Naive thymus-derived CD8-positive, alpha-beta T cell (primary cell): ENCODE data around the gene MIA2. TPM values are rescaled to one million over a fixed set of nuclear protein-coding genes. Genes with fewer than 3 reads are reported as not detected.
A peak's percentile ranks its signal among the peaks of the same experiment; 100 is the strongest.

ENCODE experiments used
- ATAC-seq, 2 donors: fragments of 150-1000 bp; cut with Tn5 transposase in 1 of 2; sonication (Bioruptor Pico), chemical (Tn5 transposase) in 1 of 2; 1 replicate in 1 of 2; 2 replicates in 1 of 2; pipeline ENCODE4 v1.10.0; 2021; ENCODE audit warnings: mild to moderate bottlenecking in 2 of 2, moderate library complexity in 2 of 2
- POLR2A ChIA-PET: fragments of 350-600 bp; sonication (Branson Sonifier 250); formaldehyde crosslinking; loops from one replicate; lab custom pipeline; 2021; ENCODE audit warnings: antibody characterized with exemption; lab: Charles Lee
- DNase-seq, 10 donors: peaks; one replicate each; pipeline versions ENCODE4 v3.0.0 to v3.0.0-alpha.2; 2020 to 2022
- H3K27ac Mint-ChIP-seq, 10 donors: one replicate each; pipeline ENCODE4 v1.8.0; 2020 to 2022; ENCODE audit warnings: mild to moderate bottlenecking in 10 of 10, mixed read lengths in 10 of 10, moderate library complexity in 4 of 10, inconsistent platforms in 1 of 10
- H3K27me3 Mint-ChIP-seq, 5 donors: one replicate each; pipeline ENCODE4 v1.8.0; 2021 to 2022; ENCODE audit warnings: mixed read lengths in 5 of 5
- H3K36me3 Mint-ChIP-seq, 3 donors: one replicate each; pipeline ENCODE4 v1.8.0; 2020 to 2022; ENCODE audit warnings: mixed read lengths in 3 of 3, mild to moderate bottlenecking in 2 of 3, inconsistent platforms in 1 of 3
- H3K4me1 Mint-ChIP-seq, 4 donors: one replicate each; pipeline ENCODE4 v1.8.0; 2021 to 2022; ENCODE audit warnings: mixed read lengths in 4 of 4
- H3K4me3 Mint-ChIP-seq, 10 donors: one replicate each; pipeline ENCODE4 v1.8.0; 2020 to 2022; ENCODE audit warnings: mild to moderate bottlenecking in 10 of 10, mixed read lengths in 10 of 10, moderate library complexity in 6 of 10, inconsistent platforms in 1 of 10
- H3K9me3 Mint-ChIP-seq, 9 donors: one replicate each; pipeline ENCODE4 v1.8.0; 2020 to 2022; ENCODE audit warnings: mixed read lengths in 9 of 9, mild to moderate bottlenecking in 3 of 9, inconsistent platforms in 1 of 9, moderate library complexity in 1 of 9
- polyA plus RNA-seq, 3 donors: library from polyadenylated mRNA; unstranded; fragments of 300-500 nt; fragmentation: Illumina TruSeq; gene quantifications; one replicate each; pipeline ENCODE4 v1.2.3, GENCODE V29; 2021
- total RNA-seq, 8 experiments: library from RNA in 2 of 8; stranded (reverse) in 2 of 8; gene quantifications; one replicate each; pipeline ENCODE4 v1.2.3 and lab custom pipeline; 2021 to 2026

Gene MIA2
- total and polyA plus RNA-seq, 5 experiments from 2014 or later: 21.5 to 26.1 (median 23.1) TPM

GRCh38 chr14:39423793-39424192 lies 190.1 kb downstream of the MIA2 start:
- POLR2A ChIA-PET: interaction anchor here (2.3 kb wide), 1 partner anchor 8 kb away, joined by 13 read pairs; the partner anchor contains the start of gene FBXO33
- Mint-ChIP-seq H3K27me3 (no peaks in the 10 kb centered on the region), H3K4me3 (peak overlapping the region in 3 of 10 donors; percentile 4 to 38 (median 8))

GRCh38 chr14:39425947-39426346 lies 192.2 kb downstream of the MIA2 start:
- Mint-ChIP-seq H3K27me3 (no peaks in the 10 kb centered on the region), H3K4me3 (peak overlapping the region in 5 of 10 donors; percentile 53 to 64 (median 62)), H3K4me1 (peaks cover 43 to 90% (median 86%) of the 10 kb centered on the region in 4 donors), H3K27ac (peak overlapping the region in 1 of 10 donors; percentile 65), H3K9me3 (no peaks in the 10 kb centered on the region), H3K36me3 (peaks cover 4 to 17% (median 10%) of the 10 kb centered on the region in 3 donors)
- ATAC-seq (no peak), DNase-seq (no peak)
- POLR2A ChIA-PET: no interaction called here

More at GRCh38 chr14:39423793-39424192, 190.1 kb downstream of the MIA2 start:
- no peak overlapping the region for H3K27ac Mint-ChIP-seq
- peaks cover 0 to 4% (median 1%) of the 10 kb centered on the region in 9 donors for H3K9me3 Mint-ChIP-seq
- ATAC-seq: no peak
- no peak for DNase-seq
- H3K4me1 Mint-ChIP-seq: peaks cover 33 to 88% (median 74%) of the 10 kb centered on the region in 4 donors
- H3K36me3 Mint-ChIP-seq: peaks cover 4 to 33% (median 28%) of the 10 kb centered on the region in 3 donors

GRCh38 chr14:39426605-39427004 lies 192.9 kb downstream of the MIA2 start:
- Mint-ChIP-seq H3K27me3 (no peaks in the 10 kb centered on the region), H3K27ac (peak overlapping the region in 5 of 10 donors; percentile 0 to 79 (median 47)), H3K4me3 (peak overlapping the region in 9 of 10 donors; percentile 2 to 64 (median 61)), H3K9me3 (no peaks in the 10 kb centered on the region), H3K4me1 (peaks cover 40 to 88% (median 83%) of the 10 kb centered on the region in 4 donors), H3K36me3 (peaks cover 4 to 13% (median 5%) of the 10 kb centered on the region in 3 donors)
- ATAC-seq (peak in 1 of 2 donors; percentile 17), DNase-seq (peak in 2 of 10 donors; percentile 22 to 25)
- POLR2A ChIA-PET: no interaction called here

GRCh38 chr14:39428118-39428517 lies 194.4 kb downstream of the MIA2 start:
- ATAC-seq (no peak), DNase-seq (no peak)
- no peaks in the 10 kb centered on the region for H3K27me3 Mint-ChIP-seq
- no peaks in the 10 kb centered on the region for H3K9me3 Mint-ChIP-seq
- POLR2A ChIA-PET: no interaction called here
- H3K4me1 Mint-ChIP-seq: peaks cover 35 to 78% (median 72%) of the 10 kb centered on the region in 4 donors
- peak overlapping the region in 5 of 10 donors; percentile 24 to 41 (median 26) for H3K27ac Mint-ChIP-seq
- peaks cover 0 to 8% (median 0%) of the 10 kb centered on the region in 3 donors for H3K36me3 Mint-ChIP-seq
- peak overlapping the region; percentile 4 to 99 (median 72) for H3K4me3 Mint-ChIP-seq

- no peak for DNase-seq
- POLR2A ChIA-PET: interaction anchor here (1.3 to 4.9 kb wide), 11 partner anchors 8 to 328 kb away, joined by 3 to 71 read pairs (median 13); partner anchors contain the start of genes GEMIN2, PNN, SEC23A and TRAPPC6B
- peaks cover 32 to 61% (median 54%) of the 10 kb centered on the region in 4 donors for H3K4me1 Mint-ChIP-seq
- peaks cover 0 to 8% (median 0%) of the 10 kb centered on the region in 3 donors for H3K36me3 Mint-ChIP-seq
- no peaks in the 10 kb centered on the region for H3K9me3 Mint-ChIP-seq
- no peaks in the 10 kb centered on the region for H3K27me3 Mint-ChIP-seq
- H3K27ac Mint-ChIP-seq: peak overlapping the region; percentile 92 to 100 (median 97)
- peak overlapping the region; percentile 88 to 100 (median 98) for H3K4me3 Mint-ChIP-seq
- no peak for ATAC-seq
Observed at GRCh38 chr14:39430762-39431415, 197.2 kb downstream of the MIA2 start.

GRCh38 chr14:39431416-39432178 lies 197.9 kb downstream of the MIA2 start:
- Mint-ChIP-seq H3K4me1 (peaks cover 27 to 56% (median 47%) of the 10 kb centered on the region in 4 donors), H3K9me3 (no peaks in the 10 kb centered on the region), H3K27me3 (no peaks in the 10 kb centered on the region), H3K27ac (peak overlapping the region; percentile 100), H3K4me3 (peak overlapping the region; percentile 88 to 100 (median 99)), H3K36me3 (peaks cover 0 to 4% (median 0%) of the 10 kb centered on the region in 3 donors)
- DNase-seq (peak; percentile 32 to 76 (median 47)), ATAC-seq (peak; percentile 5 to 12)
- POLR2A ChIA-PET: interaction anchor here (0.5 to 4.9 kb wide), 19 partner anchors 9 to 1551 kb away, joined by 3 to 71 read pairs (median 5); partner anchors contain the start of genes GEMIN2, PNN, SEC23A and TRAPPC6B

GRCh38 chr14:39432179-39432618 lies 198.5 kb downstream of the MIA2 start, which contains the start of gene FBXO33:
FBXO33 (minus strand) TSS chr14:39432433; CDS start chr14:39432162, 271 bp downstream.
- Mint-ChIP-seq H3K36me3 (peaks cover 0 to 4% (median 0%) of the 10 kb centered on the region in 3 donors), H3K4me1 (peaks cover 21 to 50% (median 41%) of the 10 kb centered on the region in 4 donors)
- POLR2A ChIA-PET: interaction anchor here (0.5 to 4.9 kb wide), 20 partner anchors 9 to 1552 kb away, joined by 3 to 71 read pairs (median 5); partner anchors contain the start of genes GEMIN2, PNN, SEC23A and TRAPPC6B

GRCh38 chr14:39432619-39433451 lies 199.1 kb downstream of the MIA2 start:
- peak; percentile 48 to 62 for ATAC-seq
- Mint-ChIP-seq H3K4me3 (peak overlapping the region; percentile 83 to 100 (median 99)), H3K27me3 (no peaks in the 10 kb centered on the region), H3K4me1 (peaks cover 21 to 45% (median 39%) of the 10 kb centered on the region in 4 donors), H3K27ac (peak overlapping the region; percentile 94 to 100 (median 100)), H3K36me3 (peaks cover 0 to 4% (median 2%) of the 10 kb centered on the region in 3 donors), H3K9me3 (no peaks in the 10 kb centered on the region)
- POLR2A ChIA-PET: interaction anchor here (0.6 to 4.9 kb wide), 19 partner anchors 10 to 1356 kb away, joined by 3 to 71 read pairs (median 5); partner anchors contain the start of genes GEMIN2, PNN, SEC23A and TRAPPC6B
- DNase-seq: peak in 6 of 10 donors; percentile 64 to 84 (median 69)

More at GRCh38 chr14:39432179-39432618, 198.5 kb downstream of the MIA2 start, which contains the start of gene FBXO33:
- DNase-seq: peak; percentile 92 to 99 (median 98)
- Mint-ChIP-seq H3K27me3 (no peaks in the 10 kb centered on the region), H3K27ac (peak within 1 kb of the TSS; percentile 100), H3K9me3 (no peaks in the 10 kb centered on the region), H3K4me3 (peak within 1 kb of the TSS; percentile 88 to 100 (median 99))
- peak; percentile 81 to 84 for ATAC-seq

- no peak for DNase-seq
- H3K27ac Mint-ChIP-seq: peak overlapping the region; percentile 94 to 100 (median 100)
Observed at GRCh38 chr14:39433452-39433813, 199.7 kb downstream of the MIA2 start.

GRCh38 chr14:39434401-39434800 lies 200.7 kb downstream of the MIA2 start:
- no peak for ATAC-seq
- Mint-ChIP-seq H3K4me1 (peaks cover 14 to 29% (median 26%) of the 10 kb centered on the region in 4 donors), H3K27me3 (no peaks in the 10 kb centered on the region), H3K36me3 (peaks cover 0 to 4% (median 2%) of the 10 kb centered on the region in 3 donors), H3K4me3 (peak overlapping the region in 1 of 10 donors; percentile 26), H3K27ac (no peak overlapping the region), H3K9me3 (no peaks in the 10 kb centered on the region)
- POLR2A ChIA-PET: interaction anchor here (0.7 to 4.9 kb wide), 3 partner anchors 54 to 331 kb away, joined by 3 to 71 read pairs (median 3); partner anchors contain the start of gene SEC23A
- no peak for DNase-seq

More at GRCh38 chr14:39433452-39433813, 199.7 kb downstream of the MIA2 start:
- H3K27me3 Mint-ChIP-seq: no peaks in the 10 kb centered on the region
- ATAC-seq: no peak
- peaks cover 19 to 39% (median 35%) of the 10 kb centered on the region in 4 donors for H3K4me1 Mint-ChIP-seq
- peak overlapping the region; percentile 83 to 100 (median 99) for H3K4me3 Mint-ChIP-seq
- POLR2A ChIA-PET: interaction anchor here (0.7 to 4.9 kb wide), 5 partner anchors 166 to 359 kb away, joined by 4 to 71 read pairs (median 29); partner anchors contain the start of genes SEC23A and TRAPPC6B
- no peaks in the 10 kb centered on the region for H3K9me3 Mint-ChIP-seq
- peaks cover 0 to 4% (median 2%) of the 10 kb centered on the region in 3 donors for H3K36me3 Mint-ChIP-seq

GRCh38 chr14:39435241-39435640 lies 201.5 kb downstream of the MIA2 start:
- Mint-ChIP-seq H3K27ac (peak overlapping the region in 1 of 10 donors; percentile 30), H3K36me3 (peaks cover 0 to 3% (median 2%) of the 10 kb centered on the region in 3 donors), H3K9me3 (no peaks in the 10 kb centered on the region), H3K4me3 (no peak overlapping the region), H3K27me3 (no peaks in the 10 kb centered on the region), H3K4me1 (peaks cover 10 to 21% (median 17%) of the 10 kb centered on the region in 4 donors)
- POLR2A ChIA-PET: interaction anchor here (1.5 kb wide), 1 partner anchor 332 kb away, joined by 3 read pairs; the partner anchor contains the start of gene SEC23A
- DNase-seq (no peak), ATAC-seq (no peak)
